ENCODE results near the gene CLIP2.
"Not testable (repeated sequence)": the region's sequence is repeated elsewhere in the genome, so short reads cannot be mapped to it uniquely, and the experiment has no call there.

The CLIP2 gene

DNA sequence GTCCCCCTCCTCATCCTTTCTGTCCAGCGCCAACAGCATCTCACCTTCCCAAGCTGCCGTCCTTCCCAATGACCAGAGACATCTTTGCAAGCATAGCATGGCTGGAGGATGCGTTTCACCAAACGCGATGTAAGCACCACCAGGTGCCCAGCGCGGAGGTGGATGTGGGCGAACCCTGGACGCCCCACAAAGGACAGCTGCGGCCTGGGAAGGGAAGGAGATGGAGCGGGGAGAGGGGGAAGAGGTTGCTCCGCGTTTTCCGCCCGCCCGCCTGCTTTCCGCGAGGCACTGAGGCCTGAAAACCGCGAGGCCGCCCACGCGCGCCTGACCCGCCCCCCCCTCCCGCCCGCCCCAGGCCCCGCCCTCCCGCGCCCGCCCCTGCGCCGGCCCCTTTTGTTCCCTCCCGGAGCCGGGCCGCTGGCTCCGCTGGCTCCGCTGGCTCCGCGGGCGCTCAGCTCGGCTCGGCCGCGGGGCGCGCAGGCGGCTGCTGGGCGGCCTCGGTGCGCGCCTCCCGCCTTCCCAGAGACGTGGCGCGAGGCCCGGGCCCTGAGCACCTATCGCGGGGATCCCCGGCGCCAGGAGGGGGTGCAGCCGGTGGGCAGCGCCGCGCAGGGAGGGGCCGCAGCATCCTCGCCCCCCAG lies at the start of gene CLIP2:
TSS of gene CLIP2 (plus strand) at position 390 of the 641 bp plus-strand sequence. CDS start 28,140 bp downstream, outside the sequence.
- DNase-seq (ENCODE audit: low read depth in 2 of 2) = peak; percentile 56 to 77

DNA sequence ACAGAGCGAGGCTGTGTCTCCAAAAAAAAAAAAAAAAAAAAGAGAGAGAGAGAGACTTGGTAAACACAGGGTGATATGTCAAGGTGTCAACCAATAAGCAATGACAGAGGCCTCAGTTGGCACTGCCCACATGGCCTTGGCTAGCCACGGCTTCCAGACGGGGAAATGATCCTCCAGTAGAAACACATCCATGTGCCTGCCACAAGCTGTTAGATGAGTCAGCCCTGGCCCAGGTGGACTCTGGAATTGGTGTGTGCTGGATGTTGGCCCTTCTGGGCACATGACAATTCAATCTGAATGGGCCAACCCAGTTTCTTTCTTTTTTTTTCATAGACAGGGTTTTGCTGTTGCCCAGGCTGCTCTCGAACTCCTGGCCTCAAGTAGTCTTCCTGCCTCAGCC lies 48.7 kb upstream of the CLIP2 start:
- no peak for DNase-seq (ENCODE audit: low read depth in 2 of 2)

DNA sequence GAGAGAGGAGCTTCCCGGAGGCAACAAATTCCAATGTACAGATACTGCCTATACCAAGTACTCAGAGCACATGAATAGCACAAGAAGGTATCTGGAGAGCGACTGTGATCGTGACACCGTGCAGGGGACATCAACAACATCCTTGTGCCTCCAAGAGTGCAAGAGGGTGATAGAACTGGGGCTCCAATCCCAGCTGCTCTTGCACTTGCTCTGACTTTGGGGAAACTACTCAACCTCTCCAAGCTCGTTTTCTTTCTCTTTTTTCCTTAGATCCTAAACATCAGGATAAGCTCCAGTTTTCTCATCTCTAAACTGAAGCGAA lies 47.1 kb upstream of the CLIP2 start:
- no peak for DNase-seq (ENCODE audit: low read depth in 2 of 2)

DNA sequence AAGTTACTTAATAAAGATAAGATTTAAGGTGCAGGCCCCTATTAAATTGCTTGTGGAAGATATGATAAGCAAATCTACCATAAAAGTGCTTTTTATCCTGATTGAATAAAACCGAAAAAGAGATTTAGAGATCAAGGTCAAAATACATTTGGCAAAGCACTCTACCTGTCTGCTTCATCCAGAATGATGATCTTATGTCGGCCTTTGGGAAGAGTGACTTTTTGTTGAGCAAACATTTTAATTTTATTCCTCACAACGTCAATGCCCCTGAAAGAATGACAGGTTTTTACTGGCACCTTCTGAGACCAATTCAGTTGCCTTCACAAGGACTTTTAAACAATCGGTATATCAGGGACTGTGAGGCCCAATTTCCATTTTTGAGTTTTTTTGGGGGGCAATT lies 42.7 kb upstream of the CLIP2 start:
- no peak for DNase-seq (ENCODE audit: low read depth in 2 of 2)

DNA sequence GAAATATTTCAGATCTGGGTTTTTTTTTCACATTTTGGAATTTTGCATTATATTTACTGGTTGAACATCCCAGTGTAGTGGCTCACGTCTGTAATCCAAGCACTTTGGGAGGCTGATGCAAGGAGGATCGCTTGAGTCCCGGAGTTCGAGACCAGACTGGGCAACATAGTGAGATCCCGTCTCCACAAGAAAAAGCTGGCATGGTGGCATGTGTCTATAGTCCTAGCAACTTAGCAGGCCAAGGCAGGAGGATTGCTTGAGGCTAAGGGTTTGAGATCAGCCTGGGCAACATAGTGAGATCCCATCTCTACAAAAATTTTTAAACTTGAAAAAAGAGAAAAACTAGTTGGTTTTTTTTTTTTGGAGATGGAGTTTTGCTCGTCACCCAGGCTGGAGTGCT lies 41.1 kb upstream of the CLIP2 start:
- DNase-seq (ENCODE audit: low read depth in 2 of 2) = no peak

DNA sequence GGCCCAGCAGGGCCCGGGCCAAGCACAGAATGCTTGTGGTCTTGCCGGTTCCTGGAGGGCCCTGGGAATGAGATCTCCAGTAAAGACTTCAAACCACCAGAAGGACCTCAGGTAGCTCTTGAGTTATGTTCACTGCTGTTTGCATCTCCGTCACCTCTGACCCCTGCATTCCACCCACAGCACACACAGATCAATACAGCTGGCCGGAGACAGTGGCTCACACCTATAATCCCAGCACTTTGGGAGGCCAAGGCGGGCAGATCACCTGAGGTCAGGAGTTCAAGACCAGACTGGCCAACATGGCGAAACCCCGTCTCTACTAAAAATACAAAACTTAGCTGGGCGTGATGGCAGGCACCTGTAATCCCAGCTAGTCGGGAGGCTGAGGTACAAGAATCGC lies 40.1 kb upstream of the CLIP2 start:
- not testable (repeated sequence) for DNase-seq (ENCODE audit: low read depth in 2 of 2)

DNA sequence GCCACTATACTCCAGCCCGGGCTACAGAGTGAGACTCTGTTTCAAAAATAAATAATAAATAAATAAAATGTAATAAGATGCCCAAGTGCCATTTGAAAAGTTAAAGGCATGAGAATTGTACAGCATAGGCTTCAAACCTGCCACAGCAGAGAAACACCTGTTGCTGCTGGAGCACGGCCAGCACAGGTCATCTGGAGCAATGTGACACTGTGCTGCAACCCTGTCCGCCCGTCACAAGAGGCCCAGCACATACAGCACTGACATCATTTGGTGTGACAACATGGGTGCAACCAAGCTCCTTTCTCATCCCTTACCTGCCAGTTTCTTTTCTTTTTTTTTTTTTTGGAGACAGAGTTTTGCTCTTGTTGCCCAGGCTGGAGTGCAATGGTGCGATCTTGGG lies 36.3 kb upstream of the CLIP2 start:
- DNase-seq (ENCODE audit: low read depth in 2 of 2) = no peak

DNA sequence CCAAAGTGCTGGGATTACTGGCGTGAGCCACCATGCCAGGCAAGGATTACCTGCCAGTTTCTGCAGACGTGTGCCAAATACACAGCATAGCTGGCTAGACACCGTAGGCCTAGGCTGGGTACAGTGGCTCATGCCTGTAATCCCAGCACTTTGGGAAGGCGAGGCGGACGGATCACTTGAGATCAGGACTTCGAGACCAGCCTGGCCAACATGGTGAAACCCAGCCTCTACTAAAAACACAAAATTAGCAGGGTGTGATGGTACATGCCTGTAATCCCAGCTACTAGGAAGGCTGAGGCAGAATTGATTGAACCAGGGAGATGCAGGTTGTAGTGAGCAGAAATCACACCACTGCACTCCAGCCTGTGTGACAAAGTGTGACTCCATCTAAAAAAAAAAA lies 35.9 kb upstream of the CLIP2 start:
- no peak for DNase-seq (ENCODE audit: low read depth in 2 of 2)

DNA sequence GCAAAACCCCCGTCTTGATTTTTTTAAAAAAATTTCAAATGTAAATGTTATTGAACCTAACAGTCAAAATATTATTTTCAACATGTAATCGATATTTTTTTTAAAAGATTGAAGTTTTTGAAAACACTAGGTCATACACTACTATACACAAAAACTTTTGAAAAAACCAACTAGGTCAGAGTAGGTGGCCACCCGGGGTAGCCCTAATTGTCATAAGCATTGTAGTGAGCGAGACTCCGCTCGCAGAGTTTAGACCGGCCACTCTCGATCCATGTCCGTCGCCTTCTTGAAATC lies 35.4 kb upstream of the CLIP2 start:
- DNase-seq (ENCODE audit: low read depth in 2 of 2) = no peak

DNA sequence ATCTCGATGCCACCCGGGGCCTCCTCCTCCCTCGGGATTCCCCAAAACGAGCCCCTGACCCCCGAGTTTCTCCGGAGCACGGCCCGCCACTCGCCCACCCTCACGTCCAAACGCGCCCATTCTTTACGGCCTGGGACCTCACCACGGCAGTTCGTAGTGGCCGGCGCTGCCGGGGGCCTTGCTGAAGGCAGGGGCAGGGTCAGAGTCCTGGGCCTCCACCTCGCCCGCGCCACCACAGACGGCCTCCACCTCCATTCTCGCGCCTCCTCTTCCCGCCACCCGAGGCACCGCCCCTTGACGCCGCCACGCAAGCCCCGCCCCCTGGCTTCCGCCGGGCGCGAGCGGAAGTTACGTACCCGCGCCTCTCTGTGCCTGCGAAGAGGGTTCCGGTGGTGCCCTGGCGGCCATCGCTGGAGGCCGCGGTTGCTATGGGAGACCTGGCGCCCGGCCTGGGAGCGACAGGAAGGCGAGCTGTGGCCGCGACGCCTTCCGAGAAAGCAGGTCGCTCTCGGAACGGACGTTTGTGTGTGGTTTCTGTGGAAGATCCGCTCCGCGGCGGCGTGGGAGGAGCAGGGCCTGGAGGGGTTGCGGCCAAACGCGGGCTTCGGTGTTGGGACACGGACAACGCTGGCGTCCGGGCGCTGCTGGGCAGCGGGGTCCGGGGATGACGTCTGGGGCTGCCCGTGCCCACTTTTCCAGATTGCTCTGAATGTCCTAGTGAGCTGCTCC lies 34.9 kb upstream of the CLIP2 start, which contains the start of gene RFC2:
TSS of gene RFC2 (minus strand) at position 271 of the 729 bp plus-strand sequence. CDS start at position 255, 16 bp downstream.
- DNase-seq (ENCODE audit: low read depth in 2 of 2) = peak; percentile 88 to 92

DNA sequence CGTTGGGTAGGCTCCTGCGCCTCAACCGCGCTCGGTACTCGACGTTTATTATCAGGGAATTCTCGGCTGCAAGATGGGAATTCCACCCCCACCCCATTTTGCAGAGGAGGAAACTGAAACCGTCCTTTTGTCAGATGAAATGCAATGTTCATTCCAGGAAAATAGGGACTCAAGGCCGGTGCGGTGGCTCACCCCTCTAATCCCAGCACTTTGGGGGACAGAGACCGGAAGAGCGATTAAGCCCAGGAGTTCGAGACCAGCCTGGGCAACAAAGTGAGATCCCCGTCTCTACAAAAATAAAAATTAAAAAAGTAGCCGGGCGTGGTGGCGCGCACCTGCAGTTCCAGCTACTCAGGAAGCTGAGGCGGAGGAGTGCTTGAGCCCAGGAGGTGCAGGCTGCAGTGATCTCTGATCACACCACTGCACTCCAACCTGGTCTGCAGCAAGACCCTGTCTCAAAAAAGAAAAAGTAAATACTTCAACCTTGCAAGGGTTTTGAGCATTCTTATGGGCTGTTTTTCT lies 34.3 kb upstream of the CLIP2 start:
- DNase-seq (ENCODE audit: low read depth in 2 of 2) = no peak

DNA sequence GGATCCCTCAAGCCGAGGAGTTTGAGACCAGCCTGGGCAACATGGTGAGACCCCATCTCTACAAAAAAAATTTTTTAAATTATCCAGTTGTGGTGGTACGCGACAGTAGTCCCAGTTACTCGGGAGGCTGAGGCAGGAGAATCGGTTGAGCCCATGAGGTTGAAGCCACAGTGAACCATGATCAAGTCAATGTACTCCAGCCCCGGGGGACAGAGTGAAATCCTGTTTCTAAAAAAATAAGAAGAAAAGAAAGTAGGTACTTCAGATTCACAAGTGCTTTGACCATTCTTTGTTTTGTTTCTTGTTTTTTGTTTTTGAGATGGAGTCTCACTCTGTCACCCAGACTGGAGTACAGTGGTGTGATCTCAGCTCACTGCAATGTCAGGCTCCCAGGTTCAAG lies 33.7 kb upstream of the CLIP2 start:
- not testable (repeated sequence) for DNase-seq (ENCODE audit: low read depth in 2 of 2)

DNA sequence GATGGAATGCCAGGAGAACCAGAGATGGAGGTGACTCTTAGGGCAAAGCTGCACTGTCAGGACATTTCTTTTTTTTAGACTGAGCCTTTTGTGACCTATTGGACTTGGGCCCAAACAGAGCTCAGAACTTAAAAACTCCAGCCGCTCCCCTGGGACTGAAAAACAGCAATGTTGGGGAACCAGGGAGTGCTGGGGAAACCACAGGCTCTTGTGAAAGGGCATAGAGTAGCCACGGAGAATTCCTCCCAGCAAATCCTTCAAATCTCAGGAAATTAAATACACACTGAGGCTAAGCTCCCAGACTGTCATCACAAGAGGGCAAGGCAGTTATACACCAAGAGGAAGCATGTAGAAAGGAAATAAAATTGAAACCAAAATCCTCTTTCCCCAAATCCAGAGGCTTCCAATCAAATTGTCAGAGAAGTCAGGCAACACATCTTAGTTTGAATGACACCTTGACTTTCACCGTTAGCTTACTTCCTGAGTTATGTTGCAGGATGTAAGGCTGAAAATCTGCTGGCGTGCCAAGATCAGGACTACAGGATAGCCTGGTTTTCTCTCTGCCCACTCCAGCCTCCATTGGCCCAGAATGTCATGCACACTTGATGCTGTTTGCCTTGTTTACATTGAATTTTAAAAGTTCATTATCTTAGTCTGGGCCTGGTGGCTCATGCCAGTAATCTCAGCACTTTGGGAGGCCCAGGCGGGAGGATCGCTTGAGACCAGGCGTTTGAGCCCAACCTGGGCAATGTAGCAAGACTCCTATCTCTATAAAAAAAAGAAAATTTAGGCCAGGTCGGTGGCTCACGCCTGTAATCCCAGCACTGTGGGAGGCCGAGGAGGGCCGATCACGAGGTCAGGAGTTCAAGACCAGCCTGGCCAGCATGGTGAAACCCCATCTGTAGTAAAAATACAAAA lies 32.5 kb upstream of the CLIP2 start:
- no peak for DNase-seq (ENCODE audit: low read depth in 2 of 2)

DNA sequence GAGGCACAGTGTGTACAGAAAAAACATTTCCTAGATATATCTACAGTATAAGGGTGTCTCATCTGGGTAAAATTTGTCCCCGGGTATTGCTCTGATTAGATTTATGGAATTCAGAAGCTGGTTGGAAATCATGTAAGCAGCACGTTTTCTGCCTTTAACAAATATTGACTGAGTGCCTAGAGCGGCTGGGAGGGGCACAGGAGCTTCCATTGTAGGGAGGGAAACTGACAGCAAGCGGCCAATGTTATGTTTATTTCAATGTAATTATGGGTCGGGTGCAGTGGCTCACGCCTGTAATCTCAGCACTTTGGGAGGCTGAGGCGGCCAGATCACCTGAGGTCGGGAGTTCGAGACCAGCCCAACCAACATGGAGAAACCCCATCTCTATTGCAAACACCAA lies 30.6 kb upstream of the CLIP2 start:
- no peak for DNase-seq (ENCODE audit: low read depth in 2 of 2)

DNA sequence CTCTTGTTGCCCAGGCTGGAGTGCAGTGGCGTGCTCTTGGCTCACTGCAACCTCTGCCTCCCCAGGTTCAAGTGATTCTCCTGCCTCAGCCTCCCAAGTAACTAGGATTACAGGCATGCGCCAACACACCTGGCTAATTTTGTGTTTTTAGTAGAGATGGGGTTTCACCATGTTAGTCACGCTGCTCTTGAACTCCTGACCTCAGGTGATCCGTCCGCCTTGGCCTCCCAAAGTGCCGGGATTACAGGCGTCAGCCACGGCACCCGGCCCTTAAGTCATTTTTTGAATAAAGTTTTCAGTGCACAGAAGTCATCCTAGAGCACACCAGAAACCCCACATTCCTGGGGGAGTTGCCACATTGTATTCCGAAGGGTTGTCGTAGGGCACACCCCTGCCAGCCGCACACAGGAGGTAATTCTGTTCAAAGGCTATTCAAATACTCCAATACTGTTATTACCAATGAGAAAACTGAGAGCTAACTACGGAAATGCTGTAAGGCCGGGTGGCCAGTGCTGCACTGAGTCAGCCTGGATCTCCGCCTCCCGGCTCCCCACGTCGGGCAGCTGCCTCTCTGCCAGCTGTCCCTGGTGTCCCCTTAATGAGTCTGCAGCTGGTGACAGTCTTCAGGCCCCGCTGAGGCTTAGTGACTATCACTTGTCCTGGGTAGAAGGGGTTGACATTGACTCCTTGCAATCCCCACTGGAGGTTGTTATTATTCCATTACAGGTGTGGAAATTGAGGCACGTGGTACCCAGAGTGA lies 26.4 kb upstream of the CLIP2 start:
- no peak for DNase-seq (ENCODE audit: low read depth in 2 of 2)

DNA sequence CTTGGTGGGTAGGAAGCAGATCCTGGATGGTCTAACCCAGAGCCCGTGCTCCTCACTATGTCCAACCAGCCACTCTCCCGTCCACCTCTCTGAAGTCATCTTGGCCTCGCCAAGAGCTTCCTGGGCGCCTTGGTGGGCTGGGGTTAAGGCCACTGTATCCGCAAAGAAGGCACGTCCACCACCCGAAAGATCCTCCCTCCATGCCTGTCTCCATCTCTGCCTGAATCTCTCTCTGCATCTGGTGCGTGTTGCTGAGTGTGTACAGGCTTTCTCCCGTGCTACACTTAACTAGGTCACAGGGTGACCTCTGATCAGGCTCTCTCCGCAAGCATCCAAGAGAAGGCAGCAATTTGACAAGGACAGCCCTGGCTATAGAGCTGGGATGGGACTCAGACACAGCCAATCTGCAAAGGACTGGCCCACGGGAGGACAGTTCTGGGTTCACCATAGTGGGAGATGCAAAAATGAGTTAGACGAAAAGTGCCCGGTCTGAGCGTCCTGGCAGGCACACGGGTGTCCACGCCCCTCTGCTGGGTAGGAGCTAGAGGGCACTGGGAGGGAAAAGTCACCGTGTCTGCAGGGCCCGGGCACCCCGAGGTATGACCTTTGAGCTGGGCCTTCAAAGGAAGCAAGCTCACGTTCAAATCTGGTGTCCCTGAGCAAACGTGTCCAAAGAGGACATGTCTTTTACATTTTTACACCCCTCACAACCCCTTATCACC lies 25.6 kb upstream of the CLIP2 start:
- DNase-seq (ENCODE audit: low read depth in 2 of 2) = no peak

DNA sequence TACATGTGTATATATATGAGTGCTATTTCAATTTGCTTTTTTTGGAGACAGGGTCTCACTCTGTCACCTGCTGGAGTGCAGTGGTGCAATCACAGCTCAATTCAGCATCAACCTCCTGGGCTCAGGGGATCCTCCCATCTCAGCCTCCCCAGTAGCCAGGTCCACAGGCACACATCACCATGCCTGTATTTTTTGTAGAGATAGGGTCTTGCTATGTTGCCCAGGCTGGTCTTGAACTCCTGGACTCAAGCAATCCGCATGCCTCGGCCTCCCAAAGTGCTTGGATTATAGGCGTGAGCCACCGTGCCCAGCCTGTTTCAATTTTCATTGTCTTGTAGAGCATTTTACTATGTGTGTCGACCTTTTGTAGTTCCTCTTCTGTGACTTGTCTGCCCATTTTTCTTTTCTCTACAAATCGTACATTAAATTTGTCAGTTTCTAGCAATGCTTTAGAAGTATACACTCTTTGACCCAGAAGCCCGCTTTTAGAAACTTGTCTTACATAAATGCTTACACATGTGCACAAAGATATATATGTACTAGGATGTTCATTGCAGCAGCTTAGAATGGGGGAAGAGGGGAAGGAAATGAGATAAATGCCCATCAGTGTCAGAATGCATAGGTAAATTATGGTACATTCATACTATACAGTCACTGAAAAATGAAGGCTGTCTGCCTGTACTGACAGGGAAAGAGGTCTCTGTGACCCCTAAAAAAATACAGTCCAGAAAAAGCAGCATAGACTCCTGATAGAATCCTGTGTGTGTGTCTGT lies 22.8 kb upstream of the CLIP2 start:
- DNase-seq (ENCODE audit: low read depth in 2 of 2) = no peak

DNA sequence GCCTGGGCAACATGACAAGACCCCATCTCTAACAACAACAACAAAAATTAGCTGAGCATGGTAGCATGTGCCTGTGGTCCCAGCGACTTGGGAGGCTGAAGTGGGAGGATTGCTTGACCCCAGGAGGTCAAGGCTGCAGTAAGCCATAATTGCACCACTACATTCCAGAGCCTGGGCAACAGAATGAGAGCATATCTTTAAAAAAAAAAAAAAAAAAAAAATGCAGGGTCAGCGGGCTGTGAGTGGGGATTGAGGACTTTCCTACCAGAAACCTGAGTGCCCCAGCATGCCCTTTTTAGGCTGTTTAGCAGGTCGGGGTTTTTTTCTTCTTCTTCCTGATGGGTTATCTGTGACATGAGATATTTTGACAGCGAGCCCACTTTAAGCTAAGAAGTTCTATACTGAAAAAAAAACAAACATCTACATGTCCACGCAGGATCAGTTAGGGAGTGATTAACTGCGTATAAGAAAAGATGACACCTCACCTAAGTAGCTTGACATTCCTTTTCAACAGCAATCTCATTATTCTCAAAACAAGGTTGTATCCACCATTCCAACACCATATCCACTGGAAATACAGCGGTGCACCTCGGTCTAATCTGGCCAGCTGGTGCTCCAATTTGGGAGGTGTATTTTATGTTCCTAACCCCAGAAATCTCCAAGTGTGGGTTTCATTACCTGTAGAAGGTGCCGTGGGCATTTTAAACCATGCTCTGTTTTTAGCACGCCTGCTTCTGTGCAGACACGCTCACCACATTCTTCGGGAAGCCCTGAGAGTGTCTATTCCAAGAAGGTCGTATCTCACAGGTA lies 21.2 kb upstream of the CLIP2 start:
- DNase-seq (ENCODE audit: low read depth in 2 of 2) = no peak

DNA sequence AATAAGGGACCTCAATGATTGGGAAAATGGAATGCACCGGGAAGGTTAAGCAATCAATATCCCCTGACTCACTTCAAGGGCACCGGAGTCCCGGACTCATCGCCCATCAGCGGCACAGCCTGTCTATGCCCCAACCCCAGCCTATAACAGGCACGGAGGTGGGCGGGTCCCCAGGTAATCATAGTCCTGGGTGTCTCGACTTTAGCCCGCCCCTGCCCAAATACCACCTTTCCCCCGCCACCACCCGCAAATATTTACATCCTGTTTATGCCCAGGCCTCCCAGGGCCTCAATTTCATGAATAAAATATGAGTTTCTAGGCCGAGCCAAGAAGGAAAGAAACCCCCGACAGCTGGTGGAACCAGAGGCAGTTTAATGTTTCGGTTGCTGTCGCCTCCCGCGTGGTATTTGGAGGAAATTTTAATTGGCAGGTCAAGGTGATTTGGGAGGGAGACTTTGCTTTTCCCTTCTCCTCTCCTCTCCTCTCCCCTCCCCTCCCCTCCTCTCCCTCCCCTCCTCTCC lies 19.4 kb upstream of the CLIP2 start:
- DNase-seq (ENCODE audit: low read depth in 2 of 2) = peak; percentile 24 to 36
